K562 (cell line): Measurements from ENCODE around the gene NOL4L. TPM values are rescaled to one million over a fixed set of nuclear protein-coding genes. Genes with fewer than 3 reads are reported as not detected.

ENCODE experiments used
- EHMT2 ChIP-seq: fragments of 450-650 bp; IDR thresholded peaks from 2 replicates; pipeline ENCODE4 v1.6.1; 2018; ENCODE audit warnings: antibody characterized with exemption
- JUN ChIP-seq, 2 experiments: sonication (generic) in 1 of 2; formaldehyde crosslinking in 1 of 2; IDR thresholded peaks; 2 replicates each; pipeline versions ENCODE4 v1.6.1 to v1.8.0; 2012 to 2022; ENCODE audit warnings: borderline replicate concordance in 2 of 2, mild to moderate bottlenecking in 2 of 2, improper control_type of control experiment in 1 of 2, low read depth in 1 of 2, low read length in 1 of 2, missing genetic modification reagents in 1 of 2
- MBD2 ChIP-seq: sonication (generic); IDR thresholded peaks from 2 replicates; pipeline ENCODE4 v1.6.1; 2016; ENCODE audit warnings: low read depth, borderline replicate concordance
- MEIS2 ChIP-seq: fragments of 450-650 bp; IDR thresholded peaks from 2 replicates; pipeline ENCODE4 v1.6.1; 2014; ENCODE audit warnings: mild to moderate bottlenecking; ENCODE audit not compliant: partially characterized antibody
- PML ChIP-seq: IDR thresholded peaks from 2 replicates; pipeline ENCODE4 v1.6.1; 2012; ENCODE audit warnings: low read length, inconsistent platforms
- RBM14 ChIP-seq: fragments of 200-400 bp; formaldehyde crosslinking; IDR thresholded peaks from 2 replicates; pipeline ENCODE4 v1.6.1; 2018; ENCODE audit warnings: low read depth, mild to moderate bottlenecking, low read length, moderate library complexity, borderline replicate concordance; ENCODE audit not compliant: insufficient read depth
- RBM34 ChIP-seq: fragments of 200-400 bp; formaldehyde crosslinking; IDR thresholded peaks from 2 replicates; pipeline ENCODE4 v1.6.1; 2018; ENCODE audit warnings: low read length, borderline replicate concordance; ENCODE audit not compliant: insufficient read depth
- SMAD1 ChIP-seq: fragments of 150-350 bp; IDR thresholded peaks from 2 replicates; pipeline ENCODE4 v1.6.1; 2014; ENCODE audit warnings: low read length, low read depth; ENCODE audit not compliant: partially characterized antibody
- SMARCC2 ChIP-seq: fragments of 450-650 bp; IDR thresholded peaks from 2 replicates; pipeline ENCODE4 v1.6.1; 2017; ENCODE audit warnings: antibody characterized with exemption, moderate library complexity, mild to moderate bottlenecking, low read depth
- TBL1XR1 ChIP-seq, 2 experiments: IDR thresholded peaks; 2 replicates each; pipeline ENCODE4 v1.6.1; 2012; ENCODE audit warnings: improper control_type of control experiment in 2 of 2, low read length in 2 of 2, mild to moderate bottlenecking in 1 of 2
- ZFPM2 ChIP-seq: fragments of 250-450 bp; sonication (Bioruptor Pico); IDR thresholded peaks from 2 replicates; pipeline ENCODE4 v1.5.1; 2022; ENCODE audit warnings: mild to moderate bottlenecking
- ZNF140 ChIP-seq: fragments of 250-450 bp; sonication (Bioruptor Pico); IDR thresholded peaks from 2 replicates; pipeline ENCODE4 v1.8.0; 2021; ENCODE audit warnings: moderate library complexity, mild to moderate bottlenecking, inconsistent platforms
- ZNF23 ChIP-seq: fragments of 250-450 bp; sonication (Bioruptor Pico); IDR thresholded peaks from 2 replicates; pipeline ENCODE4 v1.4.0; 2020; ENCODE audit warnings: mild to moderate bottlenecking
- ZNF347 ChIP-seq: fragments of 450-650 bp; formaldehyde crosslinking; IDR thresholded peaks from 2 replicates; pipeline ENCODE4 v1.4.0; 2020; ENCODE audit warnings: low read depth, mild to moderate bottlenecking, moderate library complexity
- ZNF76 ChIP-seq: fragments of 250-450 bp; sonication (Bioruptor Pico); IDR thresholded peaks from 2 replicates; pipeline ENCODE4 v1.4.0; 2020; ENCODE audit warnings: mild to moderate bottlenecking, moderate library complexity, borderline replicate concordance
- ZNF79 ChIP-seq: fragments of 250-450 bp; sonication (Bioruptor Pico); IDR thresholded peaks from 2 replicates; pipeline ENCODE4 v1.4.0; 2020; ENCODE audit warnings: low read depth, mild to moderate bottlenecking, moderate library complexity
- ZSCAN32 ChIP-seq: fragments of 450-650 bp; formaldehyde crosslinking; IDR thresholded peaks from 2 replicates; pipeline ENCODE4 v1.4.0; 2020; ENCODE audit warnings: mild to moderate bottlenecking, moderate library complexity
- polyA plus RNA-seq, 8 experiments: library from polyadenylated mRNA; depleted of rRNA in 4 of 8; stranded (reverse) in 5 of 8; unstranded in 3 of 8; fragments of >200 nt; fragmentation: Nextera tagmentation in 2 of 8; fragmentation: Illumina TruSeq in 1 of 8; extraction: Ambion mirVana in 2 of 8; extraction: Trizol in 1 of 8; gene quantifications; 2 replicates each; pipeline versions ENCODE4 v1.2.1 to v1.2.3, GENCODE V29; 2011 to 2014; ENCODE audit warnings: inconsistent platforms in 1 of 8, missing spikeins in 1 of 8
- total RNA-seq, 7 experiments: library from RNA; depleted of rRNA in 6 of 7; stranded (reverse); fragments of >200 nt in 6 of 7; fragmentation: Illumina TruSeq in 2 of 7; extraction: Trizol in 2 of 7; gene quantifications; 2 replicates each; pipeline versions ENCODE4 v1.2.1 to v1.2.3, GENCODE V29; 2011 to 2021; ENCODE audit warnings: low replicate concordance in 1 of 7
- TF ChIP-seq, protein P1 (sequence below): fragments of 450-650 bp; formaldehyde crosslinking; conservative IDR thresholded peaks from 2 replicates; pipeline ENCODE4 v1.4.0; 2022; ENCODE audit warnings: mild to moderate bottlenecking, missing genetic modification characterization
- TF ChIP-seq, protein P2 (sequence below): sonication (generic); formaldehyde crosslinking; IDR thresholded peaks from 2 replicates; pipeline ENCODE4 v1.8.0; 2022; ENCODE audit warnings: mild to moderate bottlenecking, low read depth, missing genetic modification reagents
- TF ChIP-seq, protein P3 (sequence below): fragments of 200-800 bp; sonication (Bioruptor generic); IDR thresholded peaks from 2 replicates; pipeline ENCODE4 v1.6.1; 2017; ENCODE audit warnings: missing genetic modification characterization, missing compliant biosample characterization
- TF ChIP-seq, protein P4 (sequence below): fragments of 450-650 bp; formaldehyde crosslinking; IDR thresholded peaks from 2 replicates; pipeline ENCODE4 v1.4.0; 2020; ENCODE audit warnings: mild to moderate bottlenecking, moderate library complexity
- TF ChIP-seq, protein P5 (sequence below): fragments of 450-650 bp; formaldehyde crosslinking; IDR thresholded peaks from 2 replicates; pipeline ENCODE4 v1.4.0; 2022; ENCODE audit warnings: missing genetic modification characterization

Gene NOL4L
- total and polyA plus RNA-seq, 9 of the 15 experiments (the other 6 are each of a cell fraction or from before 2014, with no cell fraction given), result 5.1 to 36.2 (median 13.6) TPM

DNA sequence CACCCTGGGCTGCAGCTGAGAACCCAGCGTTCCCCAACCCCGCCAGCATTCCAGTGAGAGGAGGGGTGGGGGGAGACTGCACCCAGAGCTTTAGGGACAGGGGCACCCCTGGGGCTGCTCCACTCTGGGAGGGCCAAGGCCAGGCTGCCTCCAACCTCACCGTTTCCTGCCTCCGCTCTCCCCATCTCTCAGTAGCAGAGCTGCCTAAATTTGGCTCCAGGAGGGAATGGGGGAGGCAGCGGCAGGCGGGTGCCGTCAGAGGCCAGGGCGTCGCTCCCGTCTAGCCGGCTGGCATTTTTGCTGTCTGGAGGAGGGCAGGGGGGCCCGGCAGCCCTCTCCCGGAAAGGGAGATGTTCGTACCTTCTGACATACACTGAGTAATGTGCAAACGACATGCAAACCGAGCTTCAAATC is 46.6 kb downstream of the NOL4L start (continued):
- TF ChIP-seq RBM34 (no peak), RBM14 (no peak), SMARCC2 (no peak), TBL1XR1 (IDR thresholded peaks at IDR 0.05; ENCODE audit: low read length in 2 of 2) (no peak), ZNF23 (CRISPR knock-in tag) (no peak), JUN (IDR thresholded peaks at IDR 0.05; ENCODE audit: borderline replicate concordance, low read depth, low read length) (no peak), JUN (CRISPR knock-in tag; IDR thresholded peaks at IDR 0.05; ENCODE audit: borderline replicate concordance) (no peak), ZNF140 (CRISPR knock-in tag) (no peak), ZNF347 (no peak), SMAD1 (no peak), ZNF79 (CRISPR knock-in tag) (no peak), MEIS2 (no peak), ZFPM2 (CRISPR knock-in tag) (no peak), PML (no peak), EHMT2 (no peak), ZSCAN32 (CRISPR knock-in tag) (no peak), MBD2 (peak; percentile 16; the same call in 1 of the 2 replicates), ZNF76 (CRISPR knock-in tag) (0 out of 2 replicates have a peak, but pooled peaks have one; percentile 31)
- TF ChIP-seq, protein P1, sequence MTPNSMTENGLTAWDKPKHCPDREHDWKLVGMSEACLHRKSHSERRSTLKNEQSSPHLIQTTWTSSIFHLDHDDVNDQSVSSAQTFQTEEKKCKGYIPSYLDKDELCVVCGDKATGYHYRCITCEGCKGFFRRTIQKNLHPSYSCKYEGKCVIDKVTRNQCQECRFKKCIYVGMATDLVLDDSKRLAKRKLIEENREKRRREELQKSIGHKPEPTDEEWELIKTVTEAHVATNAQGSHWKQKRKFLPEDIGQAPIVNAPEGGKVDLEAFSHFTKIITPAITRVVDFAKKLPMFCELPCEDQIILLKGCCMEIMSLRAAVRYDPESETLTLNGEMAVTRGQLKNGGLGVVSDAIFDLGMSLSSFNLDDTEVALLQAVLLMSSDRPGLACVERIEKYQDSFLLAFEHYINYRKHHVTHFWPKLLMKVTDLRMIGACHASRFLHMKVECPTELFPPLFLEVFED, result no peak
- TF ChIP-seq, protein P2, sequence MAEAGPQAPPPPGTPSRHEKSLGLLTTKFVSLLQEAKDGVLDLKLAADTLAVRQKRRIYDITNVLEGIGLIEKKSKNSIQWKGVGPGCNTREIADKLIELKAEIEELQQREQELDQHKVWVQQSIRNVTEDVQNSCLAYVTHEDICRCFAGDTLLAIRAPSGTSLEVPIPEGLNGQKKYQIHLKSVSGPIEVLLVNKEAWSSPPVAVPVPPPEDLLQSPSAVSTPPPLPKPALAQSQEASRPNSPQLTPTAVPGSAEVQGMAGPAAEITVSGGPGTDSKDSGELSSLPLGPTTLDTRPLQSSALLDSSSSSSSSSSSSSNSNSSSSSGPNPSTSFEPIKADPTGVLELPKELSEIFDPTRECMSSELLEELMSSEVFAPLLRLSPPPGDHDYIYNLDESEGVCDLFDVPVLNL (CRISPR knock-in tag), result no peak
- TF ChIP-seq, protein P3, sequence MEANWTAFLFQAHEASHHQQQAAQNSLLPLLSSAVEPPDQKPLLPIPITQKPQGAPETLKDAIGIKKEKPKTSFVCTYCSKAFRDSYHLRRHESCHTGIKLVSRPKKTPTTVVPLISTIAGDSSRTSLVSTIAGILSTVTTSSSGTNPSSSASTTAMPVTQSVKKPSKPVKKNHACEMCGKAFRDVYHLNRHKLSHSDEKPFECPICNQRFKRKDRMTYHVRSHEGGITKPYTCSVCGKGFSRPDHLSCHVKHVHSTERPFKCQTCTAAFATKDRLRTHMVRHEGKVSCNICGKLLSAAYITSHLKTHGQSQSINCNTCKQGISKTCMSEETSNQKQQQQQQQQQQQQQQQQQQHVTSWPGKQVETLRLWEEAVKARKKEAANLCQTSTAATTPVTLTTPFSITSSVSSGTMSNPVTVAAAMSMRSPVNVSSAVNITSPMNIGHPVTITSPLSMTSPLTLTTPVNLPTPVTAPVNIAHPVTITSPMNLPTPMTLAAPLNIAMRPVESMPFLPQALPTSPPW (CRISPR knock-in tag), result peak; percentile 61
- TF ChIP-seq, protein P4, sequence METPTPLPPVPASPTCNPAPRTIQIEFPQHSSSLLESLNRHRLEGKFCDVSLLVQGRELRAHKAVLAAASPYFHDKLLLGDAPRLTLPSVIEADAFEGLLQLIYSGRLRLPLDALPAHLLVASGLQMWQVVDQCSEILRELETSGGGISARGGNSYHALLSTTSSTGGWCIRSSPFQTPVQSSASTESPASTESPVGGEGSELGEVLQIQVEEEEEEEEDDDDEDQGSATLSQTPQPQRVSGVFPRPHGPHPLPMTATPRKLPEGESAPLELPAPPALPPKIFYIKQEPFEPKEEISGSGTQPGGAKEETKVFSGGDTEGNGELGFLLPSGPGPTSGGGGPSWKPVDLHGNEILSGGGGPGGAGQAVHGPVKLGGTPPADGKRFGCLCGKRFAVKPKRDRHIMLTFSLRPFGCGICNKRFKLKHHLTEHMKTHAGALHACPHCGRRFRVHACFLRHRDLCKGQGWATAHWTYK (CRISPR knock-in tag), result peak; percentile 51
- TF ChIP-seq, protein P5, sequence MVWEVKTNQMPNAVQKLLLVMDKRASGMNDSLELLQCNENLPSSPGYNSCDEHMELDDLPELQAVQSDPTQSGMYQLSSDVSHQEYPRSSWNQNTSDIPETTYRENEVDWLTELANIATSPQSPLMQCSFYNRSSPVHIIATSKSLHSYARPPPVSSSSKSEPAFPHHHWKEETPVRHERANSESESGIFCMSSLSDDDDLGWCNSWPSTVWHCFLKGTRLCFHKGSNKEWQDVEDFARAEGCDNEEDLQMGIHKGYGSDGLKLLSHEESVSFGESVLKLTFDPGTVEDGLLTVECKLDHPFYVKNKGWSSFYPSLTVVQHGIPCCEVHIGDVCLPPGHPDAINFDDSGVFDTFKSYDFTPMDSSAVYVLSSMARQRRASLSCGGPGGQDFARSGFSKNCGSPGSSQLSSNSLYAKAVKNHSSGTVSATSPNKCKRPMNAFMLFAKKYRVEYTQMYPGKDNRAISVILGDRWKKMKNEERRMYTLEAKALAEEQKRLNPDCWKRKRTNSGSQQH (CRISPR knock-in tag), result no peak
